ENCODE data around the gene YIF1B. TPM values are rescaled to one million over a fixed set of nuclear protein-coding genes. Genes with fewer than 3 reads are reported as not detected.

Gene YIF1B
- total RNA-seq, 1 donor from 2014 or later = 29.6 TPM

DNA sequence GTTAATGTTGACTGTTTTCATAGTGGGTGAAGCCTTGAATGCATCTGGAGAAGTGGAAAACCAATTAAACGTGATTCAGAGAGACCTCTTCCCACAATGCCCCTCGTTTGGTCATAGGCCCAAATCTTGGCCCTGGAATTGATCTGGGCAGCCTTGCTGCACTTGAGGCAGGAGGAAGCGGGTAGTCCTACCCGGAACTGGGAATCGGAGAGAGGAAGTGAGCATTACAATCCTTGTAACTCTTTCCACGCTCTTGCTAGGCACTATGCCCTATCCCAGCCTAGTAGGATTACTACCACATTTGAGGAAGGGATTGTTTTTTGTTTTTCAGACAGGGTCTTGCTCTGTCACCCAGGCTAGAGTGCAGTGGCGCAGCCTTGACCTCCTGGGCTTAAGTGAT lies 7.5 kb upstream of the YIF1B start:
- Mint-ChIP-seq H3K36me3 (ENCODE audit: insufficient read depth) (no peaks in the 10 kb centered on the region), H3K27me3 (peaks cover 51% of the 10 kb centered on the region), H3K4me3 (ENCODE audit: low read depth) (no peak overlapping the region), H3K9me3 (ENCODE audit: low read depth) (no peaks in the 10 kb centered on the region), H3K27ac (peak overlapping the region; percentile 53), H3K4me1 (ENCODE audit: low read depth) (no peaks in the 10 kb centered on the region)
- no peak for DNase-seq (ENCODE audit: low spot score, unreplicated experiment)
- TF ChIP-seq, protein P1, sequence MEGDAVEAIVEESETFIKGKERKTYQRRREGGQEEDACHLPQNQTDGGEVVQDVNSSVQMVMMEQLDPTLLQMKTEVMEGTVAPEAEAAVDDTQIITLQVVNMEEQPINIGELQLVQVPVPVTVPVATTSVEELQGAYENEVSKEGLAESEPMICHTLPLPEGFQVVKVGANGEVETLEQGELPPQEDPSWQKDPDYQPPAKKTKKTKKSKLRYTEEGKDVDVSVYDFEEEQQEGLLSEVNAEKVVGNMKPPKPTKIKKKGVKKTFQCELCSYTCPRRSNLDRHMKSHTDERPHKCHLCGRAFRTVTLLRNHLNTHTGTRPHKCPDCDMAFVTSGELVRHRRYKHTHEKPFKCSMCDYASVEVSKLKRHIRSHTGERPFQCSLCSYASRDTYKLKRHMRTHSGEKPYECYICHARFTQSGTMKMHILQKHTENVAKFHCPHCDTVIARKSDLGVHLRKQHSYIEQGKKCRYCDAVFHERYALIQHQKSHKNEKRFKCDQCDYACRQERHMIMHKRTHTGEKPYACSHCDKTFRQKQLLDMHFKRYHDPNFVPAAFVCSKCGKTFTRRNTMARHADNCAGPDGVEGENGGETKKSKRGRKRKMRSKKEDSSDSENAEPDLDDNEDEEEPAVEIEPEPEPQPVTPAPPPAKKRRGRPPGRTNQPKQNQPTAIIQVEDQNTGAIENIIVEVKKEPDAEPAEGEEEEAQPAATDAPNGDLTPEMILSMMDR (IDR thresholded peaks at IDR 0.05; ENCODE audit: unreplicated experiment) = no peak

DNA sequence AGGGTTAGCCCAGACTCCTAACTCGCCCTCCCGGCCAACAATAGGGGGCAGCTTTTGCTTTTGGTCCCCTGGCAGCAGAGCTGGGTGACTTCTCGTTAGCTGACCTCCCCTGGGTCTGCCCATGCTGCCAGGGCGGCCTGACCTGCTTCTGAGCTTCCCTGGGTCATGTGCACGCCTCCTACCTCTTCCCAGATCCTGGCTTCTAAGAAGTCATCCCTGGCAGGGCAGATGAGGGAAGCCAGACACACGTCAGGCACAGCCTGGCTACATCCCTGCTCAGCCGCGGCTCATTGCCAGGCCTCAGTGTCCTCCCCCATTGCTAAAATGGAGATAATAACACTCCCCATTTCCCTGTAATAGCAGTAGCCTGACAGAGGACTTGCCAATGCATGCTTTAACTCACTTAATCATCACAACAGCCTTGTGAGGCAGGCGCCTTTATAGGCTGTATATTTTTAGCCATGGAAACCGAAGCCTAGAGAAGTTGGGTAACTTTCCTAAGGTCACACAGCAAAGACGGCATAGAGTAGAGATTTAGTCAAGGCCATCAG lies 6.0 kb upstream of the YIF1B start:
- Mint-ChIP-seq H3K36me3 (ENCODE audit: insufficient read depth) (no peaks in the 10 kb centered on the region), H3K4me1 (ENCODE audit: low read depth) (no peaks in the 10 kb centered on the region), H3K27me3 (peaks cover 59% of the 10 kb centered on the region), H3K4me3 (ENCODE audit: low read depth) (no peak overlapping the region), H3K9me3 (ENCODE audit: low read depth) (no peaks in the 10 kb centered on the region), H3K27ac (no peak overlapping the region)
- DNase-seq (ENCODE audit: low spot score, unreplicated experiment) = no peak
- TF ChIP-seq, protein P1 (IDR thresholded peaks at IDR 0.05; ENCODE audit: unreplicated experiment) = no peak

DNA sequence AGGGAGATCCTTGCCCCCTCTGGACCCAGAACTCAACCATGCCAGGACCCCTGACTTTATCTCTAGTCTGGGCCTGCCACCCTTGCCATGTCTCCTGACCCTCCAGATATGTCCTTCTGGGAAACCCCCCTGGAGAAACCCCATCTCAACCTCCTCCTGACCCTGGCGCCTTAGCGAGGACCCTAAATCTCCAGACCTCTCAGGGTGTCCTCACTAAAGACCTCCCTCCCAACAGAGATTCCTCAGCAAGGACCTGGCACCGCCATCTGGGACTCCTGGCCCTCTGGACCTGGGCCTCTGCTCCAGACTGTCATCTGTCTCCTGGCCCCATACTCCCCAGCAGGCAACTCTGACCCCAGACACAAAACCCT lies 5.2 kb upstream of the YIF1B start:
- TF ChIP-seq, protein P1 (IDR thresholded peaks at IDR 0.05; ENCODE audit: unreplicated experiment) = no peak
- no peak for DNase-seq (ENCODE audit: low spot score, unreplicated experiment)
- Mint-ChIP-seq H3K4me3 (ENCODE audit: low read depth) (peak overlapping the region; percentile 12), H3K27ac (no peak overlapping the region), H3K27me3 (peaks cover 61% of the 10 kb centered on the region), H3K9me3 (ENCODE audit: low read depth) (no peaks in the 10 kb centered on the region), H3K4me1 (ENCODE audit: low read depth) (no peaks in the 10 kb centered on the region), H3K36me3 (ENCODE audit: insufficient read depth) (no peaks in the 10 kb centered on the region)

DNA sequence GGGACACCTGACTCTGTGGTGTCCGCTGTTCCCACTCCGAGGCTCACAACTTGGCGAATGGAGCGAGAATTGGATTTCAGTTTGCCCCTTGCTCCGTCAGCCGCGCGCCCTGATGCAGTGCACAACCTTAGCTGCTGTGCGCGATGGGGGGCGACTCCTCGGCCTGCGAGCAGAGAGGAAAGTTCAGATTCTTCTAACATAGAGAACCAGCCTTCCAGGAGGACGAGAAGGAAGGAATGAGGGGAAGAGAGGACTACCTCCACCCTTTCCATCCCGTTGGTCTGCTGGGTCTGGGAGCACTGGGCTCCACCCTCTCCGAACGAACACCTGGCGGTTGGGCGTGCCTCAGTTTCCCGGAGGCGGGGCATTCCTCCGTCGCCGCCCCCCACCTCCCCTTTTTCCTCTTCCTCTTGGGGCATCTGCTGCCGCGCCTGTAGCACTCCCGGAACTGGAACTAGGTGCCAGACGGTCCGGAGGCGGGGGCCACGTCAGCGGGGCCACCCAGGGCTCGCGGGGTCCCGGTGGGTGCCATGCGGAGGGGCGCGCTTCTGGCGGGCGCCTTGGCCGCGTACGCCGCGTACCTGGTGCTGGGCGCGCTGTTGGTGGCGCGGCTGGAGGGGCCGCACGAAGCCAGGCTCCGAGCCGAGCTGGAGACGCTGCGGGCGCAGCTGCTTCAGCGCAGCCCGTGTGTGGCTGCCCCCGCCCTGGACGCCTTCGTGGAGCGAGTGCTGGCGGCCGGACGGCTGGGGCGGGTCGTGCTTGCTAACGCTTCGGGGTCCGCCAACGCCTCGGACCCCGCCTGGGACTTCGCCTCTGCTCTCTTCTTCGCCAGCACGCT lies 3.9 kb upstream of the YIF1B start, which contains the start of gene KCNK6:
KCNK6 (plus strand) TSS at position 425 of the 838 bp plus-strand sequence; CDS start at position 531, 106 bp downstream.
- TF ChIP-seq, protein P1 (IDR thresholded peaks at IDR 0.05; ENCODE audit: unreplicated experiment) = no peak
- Mint-ChIP-seq H3K9me3 (ENCODE audit: low read depth) (no peaks in the 10 kb centered on the region), H3K27me3 (peaks cover 57% of the 10 kb centered on the region), H3K27ac (no peak within 1 kb of the TSS), H3K4me1 (ENCODE audit: low read depth) (peaks cover 2% of the 10 kb centered on the region), H3K4me3 (ENCODE audit: low read depth) (peak within 1 kb of the TSS; percentile 64), H3K36me3 (ENCODE audit: insufficient read depth) (no peaks in the 10 kb centered on the region)
- DNase-seq (ENCODE audit: low spot score, unreplicated experiment) = no peak

DNA sequence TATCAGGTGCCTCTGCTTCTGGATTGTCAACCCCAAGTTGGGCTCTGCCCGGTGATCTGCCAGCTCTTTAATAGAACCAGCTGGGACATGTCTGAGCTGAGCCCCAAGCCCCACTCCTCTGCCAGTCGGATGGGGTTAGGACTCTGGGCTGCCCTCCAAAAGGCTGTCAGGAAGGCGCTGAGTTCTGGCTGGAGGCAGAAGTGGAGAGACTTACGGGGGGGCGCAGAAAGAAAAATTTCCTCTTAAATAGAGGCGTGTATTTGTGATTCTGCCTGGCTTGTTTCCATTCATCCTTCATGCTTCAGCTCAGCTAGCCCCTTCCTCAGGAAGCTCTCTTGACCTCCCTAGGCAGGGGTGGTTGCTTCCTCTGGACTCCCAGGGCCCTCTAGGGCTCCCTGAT lies 2.9 kb upstream of the YIF1B start:
- Mint-ChIP-seq H3K36me3 (ENCODE audit: insufficient read depth) (no peaks in the 10 kb centered on the region), H3K4me1 (ENCODE audit: low read depth) (peaks cover 2% of the 10 kb centered on the region), H3K27ac (no peak overlapping the region), H3K27me3 (peaks cover 57% of the 10 kb centered on the region), H3K4me3 (ENCODE audit: low read depth) (no peak overlapping the region), H3K9me3 (ENCODE audit: low read depth) (no peaks in the 10 kb centered on the region)
- TF ChIP-seq, protein P1 (IDR thresholded peaks at IDR 0.05; ENCODE audit: unreplicated experiment) = no peak
- DNase-seq (ENCODE audit: low spot score, unreplicated experiment) = no peak
